GM19328 (cell line): ENCODE data around the gene LEKR1.

Experiments used
- ATAC-seq: cut with Tn5 transposase; IDR thresholded peaks from one replicate; pipeline ENCODE4 v1.9.1; 2021; ENCODE audit warnings: mild to moderate bottlenecking, moderate library complexity; ENCODE audit not compliant: unreplicated experiment

The LEKR1 gene

GRCh38 chr3:157074981-157075380 is 248.8 kb downstream of the LEKR1 start:
- ATAC-seq = no peak

DNA sequence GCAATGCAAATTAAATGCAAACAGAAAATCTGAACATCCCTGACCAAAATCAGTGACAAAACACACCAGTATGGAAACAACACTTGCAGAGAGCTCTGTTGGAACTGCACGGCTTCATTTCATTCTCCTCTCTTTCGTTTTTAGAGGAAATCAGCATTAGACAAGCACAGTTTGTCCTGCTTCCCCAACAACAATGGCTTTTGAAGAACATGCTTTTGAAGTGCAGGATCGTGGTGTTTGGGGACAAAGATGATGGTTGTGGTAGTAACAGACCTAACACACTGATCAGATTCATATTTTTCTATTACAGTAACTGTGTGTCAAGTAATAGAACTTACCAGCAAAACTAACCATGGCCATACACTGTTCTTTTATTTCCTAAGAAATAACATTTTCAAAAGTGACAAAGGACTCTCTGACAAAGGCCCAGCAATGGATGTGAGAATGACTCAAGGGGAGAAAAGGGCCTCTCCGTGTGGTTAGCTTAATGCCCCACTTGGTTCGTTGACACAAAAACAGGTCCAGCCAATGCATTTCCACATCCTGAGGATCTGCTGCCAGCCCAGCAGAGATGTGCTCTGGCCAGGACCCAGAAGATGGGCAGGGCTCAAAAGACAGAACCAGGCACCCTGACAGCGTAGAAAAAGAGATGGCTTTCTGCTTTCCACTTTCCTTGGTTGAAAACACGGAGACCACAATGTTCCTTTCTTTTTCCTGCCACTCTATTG is 249.7 kb downstream of the LEKR1 start:
- ATAC-seq = no peak

DNA sequence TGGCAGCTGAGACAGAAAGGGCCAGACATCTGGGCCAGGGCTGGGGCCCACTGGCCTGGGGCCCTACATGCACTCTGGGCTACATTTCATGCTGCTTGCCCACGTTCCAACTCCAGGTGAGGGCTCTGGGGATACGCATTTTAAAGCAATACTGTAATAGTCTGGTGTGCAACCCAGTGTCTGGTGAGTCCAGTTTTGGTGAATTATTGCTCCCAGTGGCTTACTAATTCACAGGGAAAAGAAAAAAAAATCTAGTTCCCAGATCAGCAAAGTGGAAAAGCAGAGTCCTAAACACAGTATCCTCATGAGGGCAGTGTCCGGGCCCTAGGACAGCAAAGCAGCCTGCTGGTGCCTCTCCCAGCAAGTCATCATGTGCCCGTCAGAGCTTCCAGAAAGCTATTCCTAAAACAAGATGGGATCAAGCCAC is 251.4 kb downstream of the LEKR1 start:
- no peak for ATAC-seq

DNA sequence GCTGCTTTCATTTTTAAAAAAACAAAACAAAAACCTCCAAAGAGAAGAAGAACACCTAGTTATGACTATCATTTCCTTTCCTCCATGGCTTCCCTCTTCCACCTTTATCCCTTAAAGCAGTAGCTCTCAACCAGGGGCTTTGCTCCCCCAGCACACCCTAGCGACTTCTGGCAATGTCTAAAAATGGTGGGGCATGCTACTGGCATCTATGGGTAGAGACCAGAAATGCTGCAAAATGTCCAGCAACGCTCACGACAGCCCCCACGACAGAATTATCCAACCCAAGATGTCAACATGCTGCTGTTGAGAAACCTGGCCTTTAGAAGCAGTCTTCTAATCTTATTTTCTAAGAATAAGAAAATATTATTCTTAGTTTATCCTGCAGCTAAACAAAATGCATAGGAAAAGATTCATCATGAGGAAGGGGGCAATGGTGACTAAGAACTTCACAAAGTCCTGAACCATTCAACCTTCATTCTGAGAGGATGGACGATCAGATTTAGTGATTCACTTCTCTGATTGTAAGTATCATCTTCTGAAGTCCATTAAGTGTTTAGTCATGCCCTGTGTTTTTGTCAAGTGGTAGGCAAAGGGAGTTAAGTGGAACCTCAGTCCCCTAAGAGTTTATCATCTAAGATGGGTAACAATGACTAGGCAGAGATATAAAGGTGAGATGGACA is 252.1 kb downstream of the LEKR1 start:
- ATAC-seq = no peak

DNA sequence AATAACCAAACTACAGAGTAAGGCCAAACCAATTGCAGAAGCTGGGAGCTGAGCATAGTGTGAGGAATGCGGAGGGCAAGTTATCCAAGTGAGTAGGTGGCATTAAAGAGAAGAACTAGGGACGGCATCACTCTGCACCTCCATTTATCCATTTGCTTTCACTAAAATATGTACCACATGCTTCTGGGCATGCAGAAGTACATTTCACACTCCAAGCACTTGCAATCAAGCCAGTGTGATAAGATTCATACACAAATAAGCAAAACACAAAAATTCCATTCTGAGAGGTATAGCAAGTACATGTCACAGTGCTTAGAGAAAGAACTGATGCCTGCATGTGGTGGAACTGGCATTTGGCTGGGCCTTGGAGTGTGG is 252.6 kb downstream of the LEKR1 start:
- ATAC-seq = no peak

- ATAC-seq = no peak
These were observed 253.7 kb downstream of the LEKR1 start for GRCh38 chr3:157079676-157080369.

DNA sequence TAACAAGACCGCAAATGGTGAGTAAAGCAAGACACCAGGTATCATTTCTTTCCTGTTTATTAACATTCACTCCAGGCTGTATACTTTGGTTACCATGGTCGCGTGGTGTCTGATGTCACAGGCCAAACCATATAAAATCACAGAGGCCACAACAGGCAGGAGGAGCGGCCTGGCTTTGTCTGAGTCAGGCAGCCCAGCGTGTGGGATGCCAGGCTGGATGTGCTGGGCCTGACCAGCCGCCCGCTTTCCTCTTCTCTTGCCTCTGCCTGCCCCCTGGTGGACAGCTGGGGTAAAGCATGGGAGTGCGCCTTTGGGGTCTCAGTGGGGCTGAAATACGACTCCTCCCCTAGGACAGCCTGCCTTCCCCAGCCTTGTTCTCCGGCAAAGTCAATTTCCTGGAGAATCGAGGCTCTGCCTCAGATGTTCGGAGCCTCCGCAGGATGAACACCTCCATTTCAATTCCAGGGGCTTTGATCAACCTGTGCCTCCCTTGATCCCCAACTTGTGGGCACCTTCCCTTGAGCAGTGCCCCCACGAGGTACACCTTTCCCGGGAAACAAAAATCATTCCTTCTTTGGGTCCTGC is 255.6 kb downstream of the LEKR1 start:
- peak; percentile 67 for ATAC-seq

DNA sequence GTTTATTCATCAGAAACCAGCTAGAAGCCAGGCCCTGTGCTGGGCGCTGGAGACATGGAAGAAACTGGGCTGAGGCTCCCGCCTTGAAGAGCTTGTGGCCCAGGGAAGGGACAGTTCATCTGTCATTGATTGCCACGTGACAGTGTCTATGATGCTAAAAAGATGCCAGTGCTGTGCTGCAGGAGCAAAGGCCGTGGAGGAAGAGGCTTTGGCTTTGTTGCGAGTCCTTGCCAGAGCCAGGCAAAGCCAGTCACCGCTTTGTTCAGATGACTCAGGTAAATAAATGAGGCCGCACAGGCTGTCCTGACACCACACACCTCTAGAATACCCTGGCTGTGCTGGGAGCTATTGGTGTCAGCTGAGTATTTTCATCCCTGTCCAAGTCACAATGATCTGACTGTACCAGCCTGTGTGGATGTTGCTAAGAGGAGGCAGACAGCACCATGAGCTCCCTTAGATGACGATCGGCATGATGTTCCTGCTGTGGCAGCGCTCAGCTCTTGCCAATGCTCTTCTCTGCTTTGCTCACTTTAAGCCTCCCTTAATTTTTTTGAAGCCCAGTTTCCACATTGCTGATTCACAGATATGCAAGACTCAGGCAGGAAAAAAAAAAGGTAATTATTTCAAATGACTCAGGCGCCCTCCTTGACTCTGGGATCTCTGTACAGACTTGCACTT is 256.3 kb downstream of the LEKR1 start:
- ATAC-seq = no peak

GRCh38 chr3:157083824-157084223 is 257.7 kb downstream of the LEKR1 start:
- no peak for ATAC-seq

DNA sequence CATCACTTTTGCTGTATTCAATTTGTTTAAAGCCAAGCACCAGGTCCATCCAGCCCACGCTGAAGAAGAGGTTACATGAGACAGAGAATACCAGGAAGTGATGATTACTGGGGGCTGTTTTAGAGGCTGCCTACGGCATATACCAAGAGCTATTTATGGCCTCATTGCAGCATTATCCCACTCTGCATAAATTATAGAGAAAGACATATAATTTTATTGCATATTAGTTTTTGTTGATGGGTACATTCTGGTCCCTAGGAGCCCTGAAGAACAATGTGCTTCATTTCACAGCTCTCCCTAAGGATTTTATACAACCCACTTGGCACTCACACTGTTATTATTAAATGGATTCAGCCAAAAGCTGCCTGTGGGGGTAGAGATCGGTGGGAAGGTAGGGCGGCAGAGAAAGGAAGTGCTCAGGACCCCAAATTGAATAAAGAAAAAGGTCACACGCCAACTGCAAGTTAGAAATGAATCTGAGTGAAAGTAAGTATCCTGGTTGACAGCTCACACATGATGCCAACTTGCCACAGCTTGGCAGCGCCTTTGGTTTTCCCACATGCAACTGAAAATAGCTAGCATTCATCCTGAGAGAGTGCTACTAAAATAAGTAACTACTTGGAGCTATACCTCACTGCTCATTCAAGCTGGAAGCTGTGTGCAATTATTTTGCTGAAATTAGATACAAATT is 260.1 kb downstream of the LEKR1 start:
- no peak for ATAC-seq

GRCh38 chr3:157086775-157087174 is 260.6 kb downstream of the LEKR1 start:
- no peak for ATAC-seq

- no peak for ATAC-seq
These were observed 261.2 kb downstream of the LEKR1 start for GRCh38 chr3:157087373-157087772.

- ATAC-seq = no peak
These were observed 261.8 kb downstream of the LEKR1 start for GRCh38 chr3:157087780-157088600.

DNA sequence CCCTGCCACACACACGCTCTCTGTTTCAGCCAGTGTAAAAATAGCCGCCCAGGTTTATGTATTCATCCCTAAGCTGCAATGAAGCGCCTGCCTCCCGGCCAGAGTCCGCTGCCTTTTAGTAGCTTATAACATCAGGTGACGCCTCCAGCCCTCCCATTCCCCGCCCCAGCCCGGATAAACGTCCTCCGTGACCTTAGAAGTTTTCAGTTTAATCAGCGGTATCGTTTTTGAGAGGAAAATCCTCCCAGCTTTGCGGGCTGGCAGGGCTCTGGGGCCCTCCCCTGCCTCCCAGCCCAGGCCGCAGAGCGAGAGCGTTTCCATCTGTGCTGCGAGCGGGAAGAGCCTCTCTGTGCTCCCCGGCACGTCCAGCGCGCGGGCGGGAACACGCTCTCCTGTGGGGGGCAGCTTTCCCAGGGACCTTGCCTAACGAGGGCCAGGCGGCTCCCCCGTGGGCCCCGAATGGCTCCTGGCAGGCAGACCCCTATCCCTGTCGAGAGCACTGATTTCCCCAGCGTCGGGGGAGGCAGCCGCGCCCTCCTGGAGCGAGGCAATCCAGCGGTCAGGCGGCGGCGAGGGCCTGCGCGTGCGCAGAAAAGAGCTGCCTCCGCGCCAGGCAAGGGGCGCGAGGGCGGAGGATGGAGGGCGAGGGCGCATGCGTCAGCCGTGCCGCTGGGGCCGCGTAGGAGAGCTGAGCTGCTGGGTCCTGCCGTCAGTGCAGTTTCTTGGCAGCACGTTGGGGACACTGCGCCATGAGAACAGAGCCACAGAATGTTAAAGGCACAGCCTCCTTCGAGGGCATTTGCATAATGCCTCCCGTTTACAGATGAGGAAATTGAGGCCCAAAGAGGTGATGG is 262.7 kb downstream of the LEKR1 start:
- peak; percentile 58 for ATAC-seq

DNA sequence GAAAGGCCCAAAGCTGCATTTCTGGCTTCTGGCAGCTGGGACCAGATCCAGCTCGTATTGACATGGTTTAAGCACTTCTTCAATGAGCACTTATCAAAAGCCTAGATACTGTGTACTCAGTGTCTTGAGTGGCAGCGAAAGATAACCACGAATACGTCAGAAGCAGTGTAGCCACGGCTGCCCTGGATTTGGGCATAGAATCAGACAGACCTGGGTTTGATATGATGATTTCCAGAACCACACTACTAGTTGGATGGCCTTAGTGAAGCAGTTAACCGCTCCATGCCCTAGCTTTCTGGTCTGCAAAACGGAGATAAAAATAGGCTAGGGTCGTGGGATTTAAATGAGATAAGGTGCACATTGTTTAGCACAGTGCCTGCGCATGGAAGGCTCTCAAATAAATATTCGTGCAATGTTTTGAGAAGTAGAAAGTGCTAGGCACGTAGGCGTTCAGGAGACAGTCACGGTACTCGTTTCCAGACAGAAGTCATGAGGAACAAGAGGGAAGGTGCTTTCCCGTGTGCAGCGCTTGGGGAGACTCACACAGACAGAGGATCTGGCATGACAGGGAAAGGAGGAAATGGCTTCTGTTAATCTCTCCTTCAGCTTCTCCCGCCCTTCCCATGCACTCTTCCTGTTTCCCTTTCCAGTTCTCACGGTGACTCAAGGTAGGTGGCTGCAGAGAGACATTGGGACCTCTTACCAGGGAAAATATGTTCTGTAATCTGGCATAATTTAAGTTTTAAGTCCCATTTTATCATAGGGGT is 263.5 kb downstream of the LEKR1 start:
- ATAC-seq = peak; percentile 14

GRCh38 chr3:157091083-157091833 is 265.1 kb downstream of the LEKR1 start:
- no peak for ATAC-seq

GRCh38 chr3:157092230-157092629 is 266.1 kb downstream of the LEKR1 start:
- no peak for ATAC-seq
